ENCODE data around the gene TSPOAP1.

Gene TSPOAP1

DNA sequence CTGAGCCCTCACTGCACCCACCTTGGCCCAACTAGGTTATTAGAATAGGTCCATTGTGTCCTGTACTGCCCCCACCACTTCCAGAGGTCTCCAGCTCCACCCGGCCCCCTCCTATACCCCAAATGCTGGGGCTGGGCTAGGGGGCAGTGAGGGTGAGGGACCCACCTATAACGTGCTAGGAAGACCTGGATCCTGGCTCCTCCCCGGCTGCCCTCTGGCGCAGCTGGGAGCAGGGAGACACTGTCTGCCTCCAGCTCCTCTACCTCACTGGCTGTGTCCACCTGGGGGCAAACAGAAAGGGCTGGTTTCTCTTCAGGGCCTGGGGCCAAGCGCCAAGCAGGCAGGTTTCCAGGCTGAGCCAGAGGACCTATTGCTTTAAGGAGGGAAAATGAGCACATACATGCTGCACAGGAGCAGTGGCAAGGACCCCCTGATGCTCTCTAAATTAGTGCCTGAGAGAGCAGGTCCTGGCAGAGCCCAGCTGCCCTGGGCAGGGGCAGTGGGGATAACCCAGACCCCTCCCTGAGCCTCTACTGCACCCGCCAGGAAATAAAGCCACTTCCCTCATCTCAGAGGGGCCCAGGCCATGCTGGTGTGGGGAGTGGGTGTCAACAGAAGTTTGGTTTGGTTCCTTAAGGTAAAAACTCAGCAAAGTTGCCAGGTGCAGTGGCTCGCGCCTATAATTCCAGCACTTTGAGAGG, 12.2 kb downstream of the TSPOAP1 start:
- DNase-seq = no peak

DNA sequence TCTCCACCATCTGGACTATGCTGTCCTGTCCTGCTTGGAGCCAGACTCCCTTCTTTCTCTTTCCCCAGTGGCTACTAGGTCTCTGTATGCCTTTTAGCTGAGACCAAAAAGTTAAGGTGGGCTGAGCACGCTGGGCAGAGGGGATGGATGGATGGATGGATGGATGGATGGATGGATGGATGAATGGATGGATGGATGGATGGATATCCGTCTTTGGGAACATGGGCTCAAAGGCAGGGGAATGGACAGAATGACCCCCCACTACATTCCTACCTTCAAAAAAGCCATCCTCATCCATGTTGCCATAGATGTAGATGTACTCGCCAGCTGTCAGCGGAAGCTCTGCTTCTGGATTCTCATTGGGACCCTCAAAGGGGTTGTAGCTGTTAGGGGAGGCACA, 12.8 kb downstream of the TSPOAP1 start:
- no peak for DNase-seq

DNA sequence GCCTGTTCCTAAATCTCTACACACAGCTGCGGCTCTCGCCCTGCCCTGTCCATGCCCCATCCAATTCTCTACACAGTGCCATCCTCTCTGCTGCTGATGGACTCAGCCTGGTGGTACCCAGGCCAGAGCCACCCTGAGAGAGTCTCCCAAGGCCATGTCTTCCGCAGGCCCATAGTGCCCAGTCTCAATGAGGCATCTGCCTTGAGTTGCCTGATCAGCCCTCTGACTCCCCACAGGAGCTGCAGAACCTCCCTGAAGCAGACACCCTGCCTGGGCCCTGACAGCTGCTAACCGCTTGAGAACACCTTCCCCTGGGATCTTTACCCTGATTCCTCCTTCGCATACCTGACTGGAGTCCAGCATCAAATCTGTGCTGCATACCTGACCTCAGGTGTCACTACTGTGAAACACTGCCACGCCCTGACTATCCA, 13.3 kb downstream of the TSPOAP1 start:
- no peak for DNase-seq

DNA sequence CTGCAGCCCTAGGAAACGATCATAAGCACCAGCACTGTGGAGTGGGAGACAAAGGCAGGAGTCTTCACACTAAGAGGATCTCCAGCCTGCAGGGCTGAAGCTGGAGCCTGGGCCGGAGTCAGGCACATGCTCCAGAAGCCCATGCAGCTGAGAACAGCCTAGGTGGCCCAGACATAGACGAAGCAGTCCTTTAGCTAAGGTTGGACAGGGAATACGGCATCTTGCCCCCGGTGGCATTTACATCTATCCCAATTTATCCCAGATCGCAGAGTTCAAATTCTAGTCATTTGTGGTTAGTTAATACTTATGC, 13.9 kb downstream of the TSPOAP1 start:
- DNase-seq = no peak

DNA sequence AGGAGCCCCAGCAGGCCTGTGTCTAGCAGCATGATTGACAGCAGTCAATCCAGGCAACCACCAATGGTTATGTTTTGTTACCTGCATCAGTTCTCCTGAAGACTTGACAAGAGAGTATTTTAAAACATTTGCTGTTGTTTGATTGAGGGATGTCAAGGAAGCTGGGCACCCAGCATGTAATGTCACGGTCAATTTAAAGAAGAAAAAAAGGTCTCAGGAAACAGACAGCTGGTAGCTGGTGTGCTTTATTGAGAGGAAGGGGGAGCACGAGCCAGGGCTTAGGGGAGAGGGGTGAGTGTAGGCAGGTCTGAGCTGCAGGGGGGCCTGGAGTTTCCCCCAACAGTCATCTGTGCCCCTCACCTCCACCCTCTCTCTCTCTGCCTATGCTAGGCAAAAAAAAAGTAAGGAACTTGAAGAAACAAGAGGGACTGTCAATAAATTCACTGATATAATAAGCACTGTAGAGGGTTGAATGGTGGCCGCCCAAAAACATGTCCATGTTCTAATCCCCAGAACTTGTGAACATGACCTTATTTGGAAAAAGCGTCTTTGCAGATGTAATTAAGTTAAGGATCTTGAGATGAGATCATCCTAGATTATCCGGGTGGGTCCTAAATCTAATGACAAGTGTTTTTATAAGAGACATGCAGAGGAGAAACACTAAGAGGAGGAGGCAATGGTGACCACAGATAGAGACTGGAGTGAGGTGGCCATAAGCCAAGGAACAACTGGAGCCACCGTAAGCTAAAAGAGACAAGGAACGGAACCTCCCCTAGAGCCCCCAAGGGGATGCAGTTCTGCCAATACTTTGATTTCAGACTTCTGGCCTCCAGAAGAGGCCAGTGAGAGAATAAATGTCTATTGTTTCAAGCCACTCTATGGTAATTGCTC, 14.5 kb downstream of the TSPOAP1 start:
- no peak for DNase-seq

DNA sequence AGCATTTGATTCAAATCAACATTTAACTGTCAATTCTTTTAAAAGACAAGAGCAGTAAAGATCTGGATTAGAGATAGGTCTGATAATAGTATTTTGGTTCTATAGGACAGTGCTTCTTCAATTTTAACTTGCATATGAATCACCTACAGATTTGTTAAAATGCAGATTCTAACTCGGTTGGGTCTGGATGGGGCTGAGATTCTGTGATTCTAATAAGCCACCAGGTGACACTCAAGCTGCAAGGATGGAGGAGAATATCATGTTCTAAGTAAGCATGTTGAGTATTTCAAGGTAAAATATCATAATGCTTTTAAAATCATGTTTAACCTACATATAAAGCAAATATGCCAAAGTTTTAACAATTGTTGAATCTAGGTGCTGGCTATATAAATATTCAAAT, 15.8 kb downstream of the TSPOAP1 start:
- no peak for DNase-seq

DNA sequence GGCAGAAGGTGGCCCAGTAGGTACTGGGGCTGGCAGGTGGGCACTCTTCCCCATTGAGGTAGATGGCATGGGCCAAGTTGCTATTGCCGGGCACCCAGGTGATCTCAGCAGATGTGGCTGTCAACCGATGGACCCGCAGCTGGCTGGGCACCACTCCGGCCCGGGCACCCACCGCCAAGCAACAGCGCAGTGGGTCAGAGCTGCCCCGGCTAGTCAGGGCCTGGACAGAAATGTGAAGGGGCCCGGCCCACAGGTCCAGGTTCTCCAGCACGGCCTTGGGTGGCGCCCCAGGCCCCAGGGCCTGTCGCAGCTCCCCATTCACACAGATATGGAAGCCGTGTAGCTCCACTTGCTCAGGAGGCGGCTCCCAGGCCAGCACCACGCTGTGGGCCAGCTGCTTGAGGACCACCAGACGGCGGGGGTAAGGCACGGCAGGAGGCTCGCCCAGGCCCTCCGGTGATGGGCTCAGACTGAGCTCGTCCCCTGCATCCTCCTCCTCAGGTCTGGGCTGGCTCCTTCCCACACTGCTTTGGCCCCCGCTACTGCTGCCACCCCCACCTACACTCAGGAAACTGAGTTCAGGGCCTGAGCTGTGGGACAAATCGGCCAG, 16.5 kb downstream of the TSPOAP1 start:
- DNase-seq = no peak

DNA sequence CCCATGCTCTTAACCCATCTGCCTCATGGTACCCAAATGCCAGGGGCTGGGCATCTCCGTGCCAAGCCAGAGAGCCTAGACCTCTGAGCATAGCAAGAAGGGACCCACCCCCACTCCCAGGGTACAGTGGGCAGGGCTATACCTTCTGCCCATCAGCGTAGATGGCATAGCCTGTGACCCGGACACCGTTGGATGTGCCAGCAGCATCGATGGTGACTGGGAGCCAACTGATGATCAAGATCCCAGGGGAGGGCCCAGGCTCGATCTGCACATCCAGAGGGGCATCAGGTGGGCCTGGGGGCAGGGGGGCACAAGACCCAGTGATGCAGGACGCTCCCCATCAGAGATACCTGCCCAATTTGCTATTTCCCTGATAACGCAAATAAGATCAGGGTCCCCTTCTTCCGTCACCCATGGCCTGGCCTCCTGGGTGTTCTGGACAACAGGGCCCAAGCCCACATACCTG, 17.1 kb downstream of the TSPOAP1 start:
- no peak for DNase-seq

DNA sequence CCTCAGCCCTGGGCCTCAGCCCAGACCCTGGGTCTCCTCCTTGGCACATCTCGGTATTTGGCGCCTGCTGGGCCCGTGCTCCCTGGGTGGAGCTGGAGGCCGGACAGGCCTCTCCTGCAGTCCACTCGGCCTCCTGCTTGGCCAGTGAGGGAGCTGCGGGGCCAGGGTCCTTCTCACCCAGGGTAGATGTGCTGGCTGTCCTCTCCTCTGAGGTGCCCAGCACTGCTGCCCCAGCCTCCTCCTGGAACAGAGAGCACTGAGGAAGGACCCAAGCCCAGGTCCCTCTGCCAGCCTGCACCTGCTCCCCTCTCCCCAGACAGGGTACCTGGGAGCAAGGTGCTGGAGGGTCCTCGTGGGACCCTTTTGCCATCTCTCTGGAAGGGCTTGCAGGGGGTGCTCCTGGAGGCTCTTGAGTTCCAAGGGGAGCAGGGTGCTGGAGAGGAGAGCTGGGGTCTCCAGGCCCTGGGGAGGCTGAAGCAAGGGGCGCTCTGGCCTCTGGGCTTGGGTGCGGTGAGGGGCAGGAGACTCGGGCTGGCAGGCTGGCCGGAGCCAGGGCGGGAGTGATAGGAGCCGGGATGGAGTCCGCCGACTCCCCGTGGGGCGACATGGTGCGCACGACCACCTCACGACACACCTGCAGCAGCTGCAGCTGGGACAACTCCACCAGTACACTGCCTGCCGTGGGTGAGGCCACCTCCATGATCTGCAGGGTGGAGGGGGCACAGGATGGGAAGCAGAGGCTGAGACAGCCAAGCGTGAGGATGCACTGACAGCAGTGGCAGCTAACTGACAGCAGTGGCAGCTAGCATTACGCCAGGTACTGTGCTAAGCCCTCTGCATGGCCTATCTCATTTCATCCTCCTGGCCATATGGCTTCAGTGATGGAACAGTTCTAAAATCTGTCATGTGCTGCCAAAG, 17.8 kb downstream of the TSPOAP1 start:
- no peak for DNase-seq

DNA sequence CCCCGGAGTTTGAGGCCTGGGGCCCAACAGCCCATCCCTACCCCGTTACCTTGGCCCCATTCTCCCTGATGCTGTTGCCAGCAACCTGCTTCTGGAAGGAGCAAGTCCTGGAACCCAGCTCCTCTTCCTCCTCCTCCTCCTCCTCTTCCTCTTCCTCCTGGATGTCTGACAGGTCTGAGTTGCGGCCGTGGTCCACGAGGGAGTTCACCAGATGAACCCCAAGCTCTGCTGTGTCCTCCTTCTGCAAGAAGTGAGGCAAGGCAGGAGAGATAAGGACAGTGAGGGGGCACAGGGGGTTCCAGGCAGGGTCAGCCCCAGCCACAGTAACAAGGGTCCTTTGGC, 18.7 kb downstream of the TSPOAP1 start:
- DNase-seq = no peak

DNA sequence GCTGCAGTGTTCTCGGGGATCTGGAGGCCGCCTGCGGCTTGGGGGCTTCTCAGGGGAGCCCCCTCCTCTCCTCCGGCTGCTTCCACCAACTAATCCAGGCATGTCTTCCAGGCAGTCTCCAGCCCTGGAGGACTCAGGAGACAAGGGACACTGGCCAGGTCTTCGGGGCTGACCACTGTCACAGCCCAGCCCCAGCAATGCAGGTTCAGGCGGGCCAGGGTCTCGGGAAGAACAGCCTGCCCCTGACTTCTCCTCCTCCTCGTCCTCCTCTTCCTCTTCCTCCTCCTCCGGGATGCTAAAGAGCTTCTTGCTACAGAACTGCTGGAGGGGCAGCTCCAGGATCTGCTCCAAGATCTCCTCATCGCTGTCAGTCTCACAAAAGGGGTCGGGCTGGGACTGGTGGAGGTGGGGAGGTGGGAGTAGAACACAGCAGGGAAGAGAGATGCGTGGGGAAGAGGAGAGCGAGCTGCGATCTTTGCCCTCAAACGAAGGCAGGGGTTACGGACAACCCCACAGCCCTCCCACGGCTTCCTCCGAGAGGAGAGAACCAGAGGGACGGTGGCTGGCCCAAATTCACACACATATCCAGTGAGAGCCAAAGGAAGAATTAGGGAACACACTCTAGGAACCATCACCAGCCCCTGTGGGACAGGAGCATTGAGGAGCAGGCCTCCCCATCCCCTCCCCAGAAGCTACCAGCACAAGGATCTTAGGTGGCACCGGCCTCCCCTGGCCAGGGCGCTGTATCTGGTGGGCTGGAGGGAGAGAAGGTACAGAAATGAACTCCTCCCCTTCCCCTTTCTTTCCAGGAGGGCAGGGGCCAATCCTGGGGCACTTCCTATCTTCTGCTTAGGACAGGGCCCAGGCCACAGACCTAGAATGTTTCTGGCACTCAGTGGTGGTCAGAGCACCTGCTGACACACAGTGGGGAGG, 19.3 kb downstream of the TSPOAP1 start:
- no peak for DNase-seq

DNA sequence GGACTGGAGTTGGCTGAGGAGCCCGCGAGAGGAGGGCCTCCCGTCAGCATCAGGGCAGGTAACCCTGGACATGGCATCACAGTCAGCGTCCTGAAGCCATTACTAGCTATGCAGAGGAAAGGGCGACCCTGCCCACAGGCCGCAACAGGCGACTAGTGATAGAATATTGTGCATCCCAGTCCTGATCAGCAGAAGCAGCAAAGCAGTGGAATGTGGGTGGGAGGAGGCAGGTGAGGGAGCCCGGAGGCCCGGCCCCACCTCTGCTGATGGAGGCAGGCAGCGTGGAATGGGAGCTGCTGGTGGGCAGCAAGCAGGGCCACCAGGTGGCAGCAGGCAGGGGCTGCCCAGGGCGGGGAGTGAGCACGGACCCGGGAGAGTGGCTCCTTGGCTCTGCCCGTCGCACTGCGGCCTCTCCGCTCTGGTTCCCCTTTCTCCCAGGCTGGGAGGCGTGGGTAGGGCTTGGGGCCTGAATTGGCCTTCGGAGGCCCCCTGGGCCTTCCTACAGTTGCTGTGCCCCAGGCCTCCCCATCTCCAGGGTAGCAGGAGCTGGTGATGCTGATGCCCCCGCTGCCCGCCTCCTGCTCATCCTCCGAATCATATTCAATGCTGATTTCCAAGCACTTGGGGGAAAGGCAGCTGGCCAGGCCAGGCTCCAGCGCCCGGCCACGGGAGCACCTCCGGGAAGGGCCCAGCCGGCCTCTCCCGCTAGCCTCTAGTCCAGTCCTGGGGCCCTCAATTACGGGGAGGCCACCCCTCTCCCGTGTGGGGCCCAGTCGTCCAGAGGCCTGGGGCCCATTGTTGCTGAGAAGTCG, 20.2 kb downstream of the TSPOAP1 start:
- no peak for DNase-seq

DNA sequence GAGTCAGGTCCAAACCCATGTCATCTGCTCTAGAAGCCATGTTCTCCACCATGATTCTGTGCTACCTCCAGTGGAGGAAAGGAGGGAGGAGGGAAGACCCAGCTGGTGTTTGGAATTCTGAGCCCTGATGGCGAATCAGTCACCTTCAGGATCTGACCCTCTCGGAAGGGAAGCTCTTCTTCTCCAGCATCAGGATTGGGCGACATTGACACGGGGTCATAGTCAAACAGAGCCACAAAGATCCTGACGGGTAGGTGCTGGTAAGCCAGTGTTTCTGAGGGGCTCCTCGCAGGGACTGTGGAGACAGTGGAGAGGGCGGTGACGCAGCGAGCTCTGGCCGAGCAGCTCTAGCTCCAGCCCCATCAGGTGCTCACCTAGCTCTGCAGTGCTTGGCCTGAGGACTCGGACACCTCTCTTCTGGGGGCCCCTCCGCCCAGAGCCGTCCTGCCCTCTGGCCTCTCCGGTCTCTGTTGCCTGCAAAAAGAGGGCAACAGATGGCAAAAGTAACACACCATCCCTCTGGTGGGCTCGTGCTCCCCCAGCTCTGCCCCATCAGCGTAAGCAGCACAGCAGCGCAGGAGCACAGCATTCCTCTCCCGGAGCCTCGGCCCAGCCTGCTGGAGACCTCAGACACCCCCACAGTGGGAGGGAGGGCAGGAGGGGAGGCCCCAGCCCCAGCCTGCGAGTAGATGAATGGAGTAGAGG, 21.0 kb downstream of the TSPOAP1 start:
- DNase-seq = no peak

DNA sequence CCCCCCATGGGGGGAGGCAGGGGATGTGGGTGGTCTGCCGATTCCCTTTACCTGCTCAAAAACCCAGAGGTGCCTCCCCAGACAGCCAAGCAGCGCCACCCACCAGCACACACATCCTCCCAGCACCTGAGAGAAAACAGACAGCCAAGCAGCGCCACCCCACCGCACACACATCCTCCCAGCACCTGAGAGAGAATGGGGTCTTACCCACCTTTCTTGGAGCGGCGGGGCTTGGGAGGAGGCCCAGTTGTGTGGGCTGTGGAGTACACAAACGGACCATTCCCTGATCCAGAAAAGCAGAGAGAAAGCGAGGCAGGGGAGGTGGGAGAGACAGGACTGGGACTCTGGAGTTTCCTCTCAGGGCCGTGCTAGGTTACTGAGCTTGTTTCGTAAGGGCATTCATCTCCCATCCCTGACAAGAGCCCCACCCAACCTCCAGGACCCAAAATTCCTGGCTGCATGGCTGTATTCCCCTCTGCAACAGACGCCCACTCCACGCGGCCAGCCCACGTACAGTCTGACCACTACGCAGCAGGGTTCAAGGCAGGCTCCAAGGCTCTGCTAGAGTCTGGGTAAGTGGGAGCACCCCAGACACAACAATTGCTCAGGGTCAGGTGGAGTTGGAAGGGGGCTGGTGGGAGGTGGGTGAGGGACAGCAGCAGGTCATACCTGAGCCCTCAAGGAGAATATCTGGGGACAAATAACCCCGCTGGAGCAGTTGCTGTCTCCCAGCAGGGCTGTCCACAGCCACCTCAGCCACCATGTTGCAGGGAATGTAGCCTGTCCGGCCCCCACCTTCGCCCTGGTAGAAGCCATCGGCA, 22.3 kb downstream of the TSPOAP1 start:
- no peak for DNase-seq

DNA sequence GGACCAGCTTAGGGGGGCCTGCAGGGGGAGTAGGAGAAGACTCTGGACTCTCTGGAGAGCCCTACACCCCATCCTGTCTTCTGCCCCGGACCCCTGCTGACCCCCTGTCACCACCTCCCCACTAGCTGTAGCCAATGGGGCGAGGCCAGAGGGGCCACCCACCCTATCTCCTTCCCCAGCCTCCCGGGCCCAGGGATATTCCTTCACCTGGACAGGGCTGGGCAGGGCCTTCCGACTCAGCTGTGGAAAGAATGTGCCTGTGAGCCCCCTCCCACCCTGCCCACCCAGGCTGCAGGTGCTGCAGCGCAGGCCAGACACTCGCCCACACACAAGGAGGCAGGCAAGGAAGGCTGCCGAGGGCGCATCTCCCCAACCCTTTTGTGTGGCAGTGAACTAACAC, 23.0 kb downstream of the TSPOAP1 start:
- DNase-seq = no peak

DNA sequence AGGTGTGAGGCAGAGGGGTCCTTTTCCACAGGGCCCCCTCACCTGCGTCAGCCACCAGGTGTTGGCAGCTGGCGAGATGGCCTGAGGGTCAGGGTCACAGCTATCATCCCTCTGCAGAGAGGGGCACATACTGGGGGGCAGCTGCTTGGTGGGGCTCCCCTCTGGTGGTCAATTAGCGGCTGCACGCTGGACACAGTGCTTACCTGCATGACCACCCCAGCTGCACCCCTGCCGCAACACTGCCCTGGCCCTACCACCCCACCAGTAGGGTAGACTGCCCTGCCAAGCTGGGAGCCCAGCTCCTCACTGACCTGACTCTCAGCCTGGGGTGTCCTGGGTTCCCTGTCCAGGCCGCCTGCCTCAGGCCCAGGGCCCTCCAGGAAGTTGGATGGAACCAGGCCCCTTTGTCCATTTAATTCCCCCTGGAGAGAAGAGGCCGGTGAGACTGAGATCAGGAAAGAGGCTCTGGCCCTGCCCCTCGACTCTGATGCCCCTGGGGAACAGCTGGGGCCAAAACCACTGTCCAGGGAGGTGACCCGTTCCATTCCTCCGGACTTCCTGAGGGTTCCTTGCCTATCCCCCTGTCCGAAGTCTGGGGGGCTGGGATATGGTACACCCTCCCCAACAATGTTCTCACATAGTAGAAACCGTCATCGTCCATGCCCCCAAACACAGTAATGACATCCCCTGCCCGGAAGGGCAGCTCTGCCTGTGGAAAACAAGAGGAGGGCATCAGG, 23.7 kb downstream of the TSPOAP1 start:
- DNase-seq = no peak

DNA sequence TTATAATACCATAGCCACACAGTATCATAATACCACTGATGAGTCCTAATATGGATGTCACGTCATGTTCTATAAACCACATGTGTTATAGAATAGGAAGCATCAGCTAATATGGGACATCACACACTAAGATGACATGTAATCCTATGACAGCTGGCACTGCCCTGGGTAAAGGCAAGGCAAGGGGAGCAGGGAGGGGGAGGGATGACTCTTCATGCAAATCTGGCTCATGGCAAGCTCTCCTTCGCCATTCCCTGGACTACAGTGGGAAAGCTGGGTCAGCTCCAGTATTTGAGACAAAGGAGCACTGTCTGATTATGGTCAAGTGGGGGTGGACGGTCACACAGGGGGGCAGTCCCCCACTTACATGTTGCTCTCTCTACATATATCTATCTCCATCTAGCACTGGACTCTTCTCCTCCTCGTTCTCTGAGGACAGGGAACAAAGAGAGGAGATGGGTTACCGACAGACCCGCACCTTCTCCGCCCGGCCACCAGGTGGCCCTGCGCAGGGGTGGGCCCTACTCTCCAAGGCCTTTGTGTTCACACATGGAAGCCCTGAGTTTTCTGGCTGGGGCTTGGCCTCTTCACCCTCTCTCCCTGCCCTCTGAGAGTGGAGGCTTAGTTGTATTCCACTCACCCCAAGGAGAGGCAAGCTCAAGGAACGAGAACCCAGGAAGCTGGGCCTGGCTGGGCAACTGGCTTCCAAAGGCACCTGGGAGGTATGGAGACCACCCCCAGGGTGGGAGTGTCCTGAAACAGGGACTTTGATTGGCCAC, 24.4 kb downstream of the TSPOAP1 start:
- peak; percentile 48 for DNase-seq
